Breast epithelium (tissue), 4 donors: ENCODE measurements around the gene MIOX. TPM values are rescaled to one million over a fixed set of nuclear protein-coding genes. Genes with fewer than 3 reads are reported as not detected.

ENCODE experiments used
- DNase-seq, 2 donors: peaks; one replicate each; pipeline ENCODE4 v3.0.0-alpha.2; 2019; ENCODE audit warnings: low spot score in 2 of 2
- H3K27ac ChIP-seq, 2 donors: fragments of 200-600 bp; sonication (generic) in 1 of 2; one replicate each; pipeline ENCODE4 v1.5.1; 2016 to 2019; ENCODE audit warnings: mild to moderate bottlenecking in 1 of 2
- H3K27me3 ChIP-seq, 2 donors: fragments of 200-600 bp; sonication (generic) in 1 of 2; one replicate each; pipeline versions ENCODE4 v1.5.1 to v1.6.0; 2017 to 2019; ENCODE audit warnings: control low read depth in 1 of 2, mild to moderate bottlenecking in 1 of 2
- H3K36me3 ChIP-seq: fragments of 200-600 bp; one replicate; pipeline ENCODE4 v1.5.1; 2019
- H3K4me1 ChIP-seq, 2 donors: fragments of 200-600 bp; sonication (generic); one replicate each; pipeline ENCODE4 v1.5.1; 2016 to 2019; ENCODE audit warnings: control low read depth in 1 of 2
- H3K4me3 ChIP-seq, 3 donors: fragments of 200-600 bp; sonication (generic); 1 replicate in 2 of 3; 2 replicates in 1 of 3; pipeline ENCODE4 v1.5.1; 2016 to 2019; ENCODE audit warnings: mild to moderate bottlenecking in 3 of 3, moderate library complexity in 2 of 3
- H3K9me3 ChIP-seq, 2 donors: fragments of 200-600 bp; sonication (generic) in 1 of 2; one replicate each; pipeline ENCODE4 v1.5.1; 2016 to 2019; ENCODE audit warnings: control low read depth in 1 of 2
- CTCF ChIP-seq, 3 donors: fragments of 450-650 bp; IDR thresholded peaks; one replicate each; pipeline ENCODE4 v1.5.1; 2016 to 2017; ENCODE audit warnings: antibody characterized with exemption in 3 of 3, mild to moderate bottlenecking in 3 of 3, moderate library complexity in 3 of 3
- POLR2A ChIP-seq: fragments of 450-650 bp; IDR thresholded peaks from one replicate; pipeline ENCODE4 v1.6.1; 2016; ENCODE audit warnings: antibody characterized with exemption, mild to moderate bottlenecking, moderate library complexity
- POLR2AphosphoS5 ChIP-seq, 3 donors: sonication (generic); formaldehyde crosslinking; IDR thresholded peaks; one replicate each; pipeline ENCODE4 v1.6.1; 2017; ENCODE audit warnings: antibody characterized with exemption in 3 of 3
- intact Hi-C: fragments of 100-400 bp; cut with DNase I; formaldehyde crosslinking; loops from one replicate; pipeline ENCODE4 v1.15.1; 2023; ENCODE audit warnings: low total_unique reads
- total RNA-seq, 3 donors: library from RNA; depleted of rRNA; stranded (reverse); fragments of >200 nt; gene quantifications; one replicate each; pipeline ENCODE4 v1.1.0, GENCODE V29; 2016

The MIOX gene
- total RNA-seq, 3 donors from 2014 or later, result not detected

GRCh38 chr22:50523806-50524675 lies 37.4 kb downstream of the MIOX start:
- peaks cover 10 to 12% of the 10 kb centered on the region in 2 donors for H3K4me1 ChIP-seq
- H3K27me3 ChIP-seq, result no peaks in the 10 kb centered on the region
- no peak overlapping the region for H3K27ac ChIP-seq
- TF ChIP-seq CTCF (IDR thresholded peaks at IDR 0.05) (no peak), POLR2AphosphoS5 (IDR thresholded peaks at IDR 0.05) (no peak), POLR2A (no peak)
- H3K4me3 ChIP-seq, result peak overlapping the region; percentile 52 to 91 (median 81)
- intact Hi-C loops, result loop anchor here (1.0 kb wide), 1 partner anchor 80 kb away; no protein-coding TSS in a partner anchor
- H3K36me3 ChIP-seq, result peaks cover 13% of the 10 kb centered on the region
- no peaks in the 10 kb centered on the region for H3K9me3 ChIP-seq
- DNase-seq, result no peak

- Histone ChIP-seq H3K27me3 (no peaks in the 10 kb centered on the region), H3K4me1 (peaks cover 10 to 12% of the 10 kb centered on the region in 2 donors), H3K27ac (peak overlapping the region; percentile 88 to 92), H3K9me3 (no peaks in the 10 kb centered on the region), H3K4me3 (peak overlapping the region; percentile 52 to 91 (median 81)), H3K36me3 (peaks cover 13% of the 10 kb centered on the region)
- intact Hi-C loops, result loop anchor here (5.0 kb wide), 1 partner anchor 58 kb away; the partner anchor contains the start of gene CHKB
- TF ChIP-seq CTCF (IDR thresholded peaks at IDR 0.05) (no peak), POLR2AphosphoS5 (IDR thresholded peaks at IDR 0.05) (no peak), POLR2A (no peak)
- no peak for DNase-seq
Observed at GRCh38 chr22:50524676-50525103, 38.0 kb downstream of the MIOX start.

DNA sequence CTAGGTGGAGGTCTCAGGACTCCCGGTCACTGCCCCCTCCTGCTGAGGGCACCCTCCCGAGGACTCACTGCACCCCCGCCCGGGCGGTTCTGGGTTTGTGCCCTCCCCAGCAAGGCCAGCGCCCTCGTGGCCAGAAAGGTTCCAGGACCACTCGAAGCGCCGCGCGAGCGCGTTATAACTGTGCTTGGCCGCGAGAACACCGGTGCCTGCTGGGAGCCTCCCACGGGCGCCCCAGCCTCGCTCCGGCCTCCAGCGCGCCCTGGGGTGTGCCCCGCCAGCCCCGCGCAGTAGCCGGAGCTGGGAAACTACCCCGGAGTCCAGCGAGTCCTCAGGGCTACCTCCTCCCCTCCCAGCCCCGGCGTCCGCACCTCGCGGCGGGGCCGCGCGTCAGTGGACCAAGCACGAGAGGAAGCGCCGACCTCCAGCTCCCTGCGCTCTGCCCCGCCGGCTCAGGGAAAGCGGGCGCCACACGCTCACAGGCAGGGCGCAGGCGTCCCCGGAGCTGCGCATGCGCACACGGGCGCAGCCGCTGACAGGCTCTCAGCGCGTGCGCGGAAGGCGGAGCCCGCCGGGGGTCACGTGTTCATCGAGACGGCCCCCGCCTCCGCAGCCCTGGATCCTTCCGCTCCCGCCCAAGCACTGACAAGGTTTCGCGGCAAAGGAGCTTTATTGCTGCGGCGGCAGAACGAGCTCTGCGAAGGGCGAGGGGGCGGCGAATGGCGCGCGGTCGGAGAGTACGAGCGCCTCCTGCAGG lies 38.6 kb downstream of the MIOX start, which contains the start of gene SCO2:
SCO2 (minus strand) TSS at position 495 of the 754 bp plus-strand sequence. CDS start 1,187 bp downstream, outside the sequence.
- TF ChIP-seq CTCF (IDR thresholded peaks at IDR 0.05) (peak in 2 of 3 donors; percentile 26 to 41), POLR2A (peak; percentile 47), POLR2AphosphoS5 (IDR thresholded peaks at IDR 0.05) (peak; percentile 62 to 79 (median 73))
- no peaks in the 10 kb centered on the region for H3K27me3 ChIP-seq
- H3K4me1 ChIP-seq, result peaks cover 10 to 12% of the 10 kb centered on the region in 2 donors
- peak within 1 kb of the TSS; percentile 52 to 91 (median 81) for H3K4me3 ChIP-seq
- H3K27ac ChIP-seq, result peak within 1 kb of the TSS; percentile 88 to 92
- no peaks in the 10 kb centered on the region for H3K9me3 ChIP-seq
- DNase-seq, result peak; percentile 94 to 96
- intact Hi-C loops, result loop anchor here (5.0 kb wide), 1 partner anchor 57 kb away; the partner anchor contains the start of gene CHKB
- peaks cover 13% of the 10 kb centered on the region for H3K36me3 ChIP-seq

- Histone ChIP-seq H3K27ac (peak overlapping the region; percentile 88 to 92), H3K36me3 (peaks cover 13% of the 10 kb centered on the region), H3K4me3 (peak overlapping the region; percentile 52 to 91 (median 81)), H3K9me3 (no peaks in the 10 kb centered on the region), H3K27me3 (no peaks in the 10 kb centered on the region), H3K4me1 (peaks cover 10 to 12% of the 10 kb centered on the region in 2 donors)
- no peak for DNase-seq
- intact Hi-C loops, result loop anchor here (5.0 kb wide), 1 partner anchor 57 kb away; the partner anchor contains the start of gene CHKB
- TF ChIP-seq POLR2AphosphoS5 (IDR thresholded peaks at IDR 0.05) (no peak), POLR2A (no peak), CTCF (IDR thresholded peaks at IDR 0.05) (no peak)
Observed at GRCh38 chr22:50525858-50526107, 39.1 kb downstream of the MIOX start.
